ENCODE data around the gene PYURF.
"Not testable (repeated sequence)": the region's sequence is repeated elsewhere in the genome, so short reads cannot be mapped to it uniquely, and the experiment has no call there.

Gene PYURF

GRCh38 chr4:88523325-88524129 lies at the start of gene PYURF:
Gene PYURF, minus strand, starts transcription at chr4:88523776. Its CDS starts 76 bp downstream, at chr4:88523700.
- peak within 1 kb of the TSS; percentile 92 for H3K4me3 ChIP-seq (ENCODE audit: low read length)
- no peak for TF ChIP-seq CTCF (conservative IDR thresholded peaks at IDR 0.05; ENCODE audit: low read length)
- DNase-seq (ENCODE audit: low read depth) = peak; percentile 94

- peak; percentile 65 for DNase-seq (ENCODE audit: low read depth)
- no peak overlapping the region for H3K4me3 ChIP-seq (ENCODE audit: low read length)
- TF ChIP-seq CTCF (conservative IDR thresholded peaks at IDR 0.05; ENCODE audit: low read length) = no peak
Measured at GRCh38 chr4:88570001-88570400, 46.4 kb upstream of the PYURF start.

GRCh38 chr4:88567591-88567990 lies 44.0 kb upstream of the PYURF start:
- H3K4me3 ChIP-seq (ENCODE audit: low read length) = no peak overlapping the region
- TF ChIP-seq CTCF (conservative IDR thresholded peaks at IDR 0.05; ENCODE audit: low read length) = no peak
- no peak for DNase-seq (ENCODE audit: low read depth)

GRCh38 chr4:88549815-88550214 lies 26.2 kb upstream of the PYURF start:
- no peak overlapping the region for H3K4me3 ChIP-seq (ENCODE audit: low read length)
- DNase-seq (ENCODE audit: low read depth) = no peak

GRCh38 chr4:88539322-88540068 lies 15.9 kb upstream of the PYURF start:
- peak; percentile 58 for TF ChIP-seq CTCF (conservative IDR thresholded peaks at IDR 0.05; ENCODE audit: low read length)
- DNase-seq (ENCODE audit: low read depth) = peak; percentile 48

More at GRCh38 chr4:88549815-88550214, 26.2 kb upstream of the PYURF start:
- TF ChIP-seq CTCF (conservative IDR thresholded peaks at IDR 0.05; ENCODE audit: low read length) = no peak

GRCh38 chr4:88537709-88538108 lies 14.1 kb upstream of the PYURF start:
- no peak for TF ChIP-seq CTCF (conservative IDR thresholded peaks at IDR 0.05; ENCODE audit: low read length)
- no peak for DNase-seq (ENCODE audit: low read depth)
- no peak overlapping the region for H3K4me3 ChIP-seq (ENCODE audit: low read length)

More at GRCh38 chr4:88539322-88540068, 15.9 kb upstream of the PYURF start:
- not testable (repeated sequence) for H3K4me3 ChIP-seq (ENCODE audit: low read length)
